Ovary (tissue), 9 donors: ENCODE data around the gene METTL6. TPM values are rescaled to one million over a fixed set of nuclear protein-coding genes. Genes with fewer than 3 reads are reported as not detected.
"Not testable (repeated sequence)": the region's sequence is repeated elsewhere in the genome, so short reads cannot be mapped to it uniquely, and the experiment has no call there.

Source experiments
- DNase-seq, 5 donors: peaks; one replicate each; pipeline ENCODE4 v3.0.0-alpha.2; 2019 to 2020
- H3K27ac ChIP-seq, 2 donors: fragments of 200-600 bp; one replicate each; pipeline versions ENCODE4 v1.5.1 to v1.8.0; 2019 to 2022
- H3K27me3 ChIP-seq: fragments of 200-600 bp; one replicate; pipeline ENCODE4 v1.8.0; 2022
- H3K36me3 ChIP-seq: fragments of 200-600 bp; sonication (generic); one replicate; pipeline ENCODE4 v1.5.1; 2019
- H3K4me1 ChIP-seq: one replicate; pipeline ENCODE4 v1.8.1; 2013; ENCODE audit warnings: mild to moderate bottlenecking, moderate library complexity; ENCODE audit not compliant: insufficient read depth
- H3K4me3 ChIP-seq: fragments of 200-600 bp; sonication (generic); one replicate; pipeline ENCODE4 v1.5.1; 2017
- H3K9me3 ChIP-seq, 2 donors: fragments of 200-600 bp in 1 of 2; sonication (generic) in 1 of 2; one replicate each; pipeline versions ENCODE4 v1.5.1 to v1.8.1; 2013 to 2019; ENCODE audit warnings: mild to moderate bottlenecking in 1 of 2, moderate library complexity in 1 of 2
- CTCF ChIP-seq, 3 donors: fragments of 450-650 bp in 2 of 3; fragments of 200-600 bp in 1 of 3; IDR thresholded peaks; one replicate each; pipeline versions ENCODE4 v1.5.1 to v1.8.0; 2016 to 2022; ENCODE audit warnings: antibody characterized with exemption in 3 of 3, mild to moderate bottlenecking in 1 of 3
- EP300 ChIP-seq: sonication (generic); formaldehyde crosslinking; IDR thresholded peaks from one replicate; pipeline ENCODE4 v1.6.1; 2017; ENCODE audit warnings: antibody characterized with exemption
- POLR2A ChIP-seq: fragments of 450-650 bp; IDR thresholded peaks from one replicate; pipeline ENCODE4 v1.6.1; 2017; ENCODE audit warnings: antibody characterized with exemption, mild to moderate bottlenecking, moderate library complexity
- WGBS, 3 donors: extraction: QIAGEN DNeasy Blood & Tissue Kit in 1 of 3; methylation state at CpG; one replicate each; pipeline versions ENCODE4 v1.1.5 to v1.1.7; 2013 to 2017; 5-methylcytosine and 5-hydroxymethylcytosine counted together
- intact Hi-C, 4 donors: fragments of 100-400 bp; cut with DNase I; formaldehyde crosslinking; loops; one replicate each; pipeline versions ENCODE4 v1.11.0 to v1.15.1; 2022 to 2023
- polyA plus RNA-seq, 2 donors: library from polyadenylated mRNA; stranded (reverse); fragments of 200-250 nt in 1 of 2; fragments of 350-450 nt in 1 of 2; fragmentation: Illumina TruSeq in 1 of 2; extraction: RNeasy Lipid Tissue Mini Kit (QIAGEN cat#74804) in 1 of 2; gene quantifications; one replicate each; pipeline ENCODE4 v1.2.3, GENCODE V29; 2013 to 2014
- total RNA-seq, 7 donors: library from RNA; depleted of rRNA in 2 of 7; stranded (reverse); fragments of >200 nt in 2 of 7; fragmentation: NEBNext Ultra II Directional in 3 of 7; extraction: Animal tissue kit (Norgen Biotek cat#: 25700) in 3 of 7; gene quantifications; one replicate each; pipeline versions ENCODE4 v1.1.0 to v1.2.4, GENCODE V29; 2016 to 2023
- donor health status: DM: no; HTN: no; CAD: no; lungs with moderate emphysema.
- donor health status: DM: no; HTN: no; CAD: no.
- donor health status: Bipolar disorder and iron deficiency.
- donor health status: DM: yes; HTN: yes; CAD: no.
- donor health status: DM: no; HTN: no; CAD: no.
- donor health status: DM: yes; HTN: yes; CAD: no.

The METTL6 gene
- total and polyA plus RNA-seq, 9 donors = 13.0 to 25.6 (median 21.7) TPM

DNA sequence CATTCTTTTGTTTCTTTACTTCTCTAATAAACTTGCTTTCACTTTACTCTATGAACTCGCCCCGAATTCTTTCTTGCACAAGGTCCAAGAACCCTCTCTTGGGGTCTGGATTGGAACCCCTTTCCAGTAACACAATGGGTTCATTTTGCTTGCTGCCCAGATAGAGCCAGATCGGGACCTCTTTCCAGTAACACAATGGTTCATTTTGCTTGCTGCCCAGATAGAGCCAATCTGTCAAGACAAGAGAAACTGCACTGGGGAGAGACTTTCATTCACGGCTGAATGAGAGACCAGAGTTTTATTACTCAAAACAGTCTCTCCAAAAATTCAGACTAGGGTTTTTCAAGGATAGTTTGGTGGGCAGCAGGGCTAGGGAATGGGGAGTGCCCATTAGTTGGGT lies 25.4 kb downstream of the METTL6 start:
- intact Hi-C loops = loop anchor here in 1 of 4 donors (10.0 kb wide), 1 partner anchor 197 kb away; the partner anchor contains the start of gene CAPN7
- TF ChIP-seq EP300 (no peak), POLR2A (no peak), CTCF (IDR thresholded peaks at IDR 0.05) (no peak)
- Histone ChIP-seq H3K27ac (no peak overlapping the region), H3K36me3 (no peaks in the 10 kb centered on the region), H3K4me3 (no peak overlapping the region), H3K9me3 (no peaks in the 10 kb centered on the region), H3K27me3 (no peaks in the 10 kb centered on the region), H3K4me1 (no peaks in the 10 kb centered on the region)
- 80 to 88% (median 82%) methylated on average over 4 of the region's 4 CpGs for WGBS, 3 donors
- no peak for DNase-seq

GRCh38 chr3:15399970-15400369 lies 27.4 kb downstream of the METTL6 start:
- Histone ChIP-seq H3K9me3 (no peaks in the 10 kb centered on the region), H3K27ac (no peak overlapping the region), H3K4me1 (no peaks in the 10 kb centered on the region), H3K27me3 (no peaks in the 10 kb centered on the region), H3K36me3 (no peaks in the 10 kb centered on the region), H3K4me3 (no peak overlapping the region)
- intact Hi-C loops = loop anchor here in 1 of 4 donors (10.0 kb wide), 1 partner anchor 195 kb away; the partner anchor contains the start of gene CAPN7
- DNase-seq = no peak
- TF ChIP-seq EP300 = no peak
- TF ChIP-seq CTCF (IDR thresholded peaks at IDR 0.05) = no peak
- TF ChIP-seq POLR2A = no peak
- 64 to 79% (median 70%) methylated on average over 5 of the region's 5 CpGs for WGBS, 3 donors

GRCh38 chr3:15398731-15399133 lies 28.6 kb downstream of the METTL6 start:
- H3K27ac ChIP-seq, H3K4me1 ChIP-seq, intact Hi-C loops, H3K9me3 ChIP-seq, H3K4me3 ChIP-seq, H3K36me3 ChIP-seq, H3K27me3 ChIP-seq, DNase-seq: not testable (repeated sequence)
- WGBS, 3 donors = 74 to 86% (median 85%) methylated on average over 3 of the region's 3 CpGs

- H3K4me3 ChIP-seq, DNase-seq, intact Hi-C loops, H3K36me3 ChIP-seq, H3K9me3 ChIP-seq, H3K27me3 ChIP-seq, H3K4me1 ChIP-seq, H3K27ac ChIP-seq: not testable (repeated sequence)
- WGBS, 3 donors = 93 to 98% (median 98%) methylated on average over 2 of the region's 2 CpGs
These were observed 34.1 kb downstream of the METTL6 start for GRCh38 chr3:15393252-15393651.

DNA sequence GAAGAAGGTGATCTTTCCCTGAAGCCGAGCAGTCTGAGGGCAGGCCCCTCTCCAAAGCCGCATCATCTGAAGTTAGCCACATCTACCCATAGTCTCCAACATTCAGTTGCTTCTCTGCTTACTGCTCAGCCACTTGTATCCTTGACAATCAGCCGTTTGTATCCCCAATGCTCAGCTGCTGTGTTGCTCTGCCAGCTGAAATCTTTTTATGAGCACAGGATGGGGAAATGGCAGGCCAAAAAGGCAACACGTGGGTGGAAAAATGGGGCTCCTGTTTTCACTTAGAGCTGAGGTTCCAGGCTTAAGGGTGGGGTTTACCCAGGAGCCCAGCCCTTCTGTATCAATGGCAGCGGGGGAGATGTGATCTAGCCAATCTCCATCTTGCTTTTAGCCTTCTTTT lies 36.3 kb downstream of the METTL6 start:
- TF ChIP-seq POLR2A (no peak), CTCF (IDR thresholded peaks at IDR 0.05) (no peak), EP300 (no peak)
- Histone ChIP-seq H3K4me1 (peaks cover 2% of the 10 kb centered on the region), H3K36me3 (no peaks in the 10 kb centered on the region), H3K4me3 (no peak overlapping the region), H3K27ac (no peak overlapping the region), H3K27me3 (no peaks in the 10 kb centered on the region), H3K9me3 (peaks cover 0 to 4% of the 10 kb centered on the region in 2 donors)
- WGBS, 3 donors = 74 to 81% (median 78%) methylated on average over 5 of the region's 5 CpGs
- no peak for DNase-seq
- intact Hi-C loops = no loop called here
